ENCODE measurements around the gene ARHGAP9. TPM values are rescaled to one million over a fixed set of nuclear protein-coding genes. Genes with fewer than 3 reads are reported as not detected.

ARHGAP9 gene
- 100 to 1,000 TPM; 354 to 370 TPM for total RNA-seq
- polyA plus RNA-seq (2013, experiment 1 of 2) = 237 TPM
- polyA plus RNA-seq (2013, experiment 2 of 2) = 221 TPM
- 29.3 to 552 (median 195) reads per million in 172 experiments for total RNA-seq

GRCh38 chr12:57479376-57480115 lies at the start of gene ARHGAP9:
ARHGAP9 (minus strand) TSS chr12:57479866; CDS start chr12:57479406, 460 bp downstream.
- intact Hi-C loops (cut with DNase I, micrococcal nuclease) = loop anchor here in 1 of 2 experiments (1.0 to 5.0 kb wide), 3 partner anchors 41 to 273 kb away; partner anchors contain the start of genes CDK4, DCTN2 and DDIT3
- Histone ChIP-seq H3K27me3 (ENCODE audit: control insufficient read depth in 1 of 2, insufficient read depth in 2 of 2, low read length in 2 of 2) (no peaks in the 10 kb centered on the region), H3K27ac (ENCODE audit: low read depth in 1 of 2, low read length in 2 of 2) (peak within 1 kb of the TSS; percentile 99), H3K9me3 (ENCODE audit: control insufficient read depth in 1 of 2, insufficient read depth in 1 of 2, low read length in 2 of 2) (no peaks in the 10 kb centered on the region), H3K36me3 (ENCODE audit: insufficient read depth, low read length) (peaks cover 13% of the 10 kb centered on the region), H3K4me1 (ENCODE audit: insufficient read depth, low read length) (peaks cover 73% of the 10 kb centered on the region), H3K4me3 (ENCODE audit: low read length) (peak within 1 kb of the TSS; percentile 90)
- CTCF ChIA-PET = interaction anchor here (0.6 to 5.6 kb wide), 4 partner anchors 17 to 104 kb away, joined by 3 to 28 read pairs (median 7); partner anchors contain the start of gene GLI1
- peak within 1 kb of the TSS; percentile 93 for H3K4me3 Mint-ChIP-seq
- POLR2A ChIA-PET = interaction anchor here (0.7 to 5.5 kb wide), 12 partner anchors 8 to 1120 kb away, joined by 3 to 93 read pairs (median 4); partner anchors contain the start of genes B4GALNT1, DDIT3, GLI1 and MARS1
- H3K27me3 Mint-ChIP-seq = no peaks in the 10 kb centered on the region
- ATAC-seq (ENCODE audit: poor library complexity) = peak; percentile 59
- TF ChIP-seq CTCF (IDR thresholded peaks at IDR 0.05) = no peak
- peaks cover 41% of the 10 kb centered on the region for H3K36me3 Mint-ChIP-seq (ENCODE audit: low read depth)
- peaks cover 72% of the 10 kb centered on the region for H3K4me1 Mint-ChIP-seq (ENCODE audit: low read depth)
- peak in 13 of 14 experiments; percentile 40 to 91 (median 57) for DNase-seq
- H3K27ac Mint-ChIP-seq = peak within 1 kb of the TSS; percentile 99
- H3K9me3 Mint-ChIP-seq = no peaks in the 10 kb centered on the region

GRCh38 chr12:57528831-57529555 lies 49.3 kb upstream of the ARHGAP9 start:
- Histone ChIP-seq H3K4me3 (ENCODE audit: low read length) (no peak overlapping the region), H3K4me1 (ENCODE audit: insufficient read depth, low read length) (peaks cover 25% of the 10 kb centered on the region), H3K27ac (ENCODE audit: low read depth in 1 of 2, low read length in 2 of 2) (no peak overlapping the region), H3K36me3 (ENCODE audit: insufficient read depth, low read length) (peaks cover 93% of the 10 kb centered on the region), H3K9me3 (ENCODE audit: control insufficient read depth in 1 of 2, insufficient read depth in 1 of 2, low read length in 2 of 2) (no peaks in the 10 kb centered on the region), H3K27me3 (ENCODE audit: control insufficient read depth in 1 of 2, insufficient read depth in 2 of 2, low read length in 2 of 2) (no peaks in the 10 kb centered on the region)
- Mint-ChIP-seq H3K36me3 (ENCODE audit: low read depth) (peaks cover 90% of the 10 kb centered on the region), H3K27me3 (no peaks in the 10 kb centered on the region), H3K9me3 (no peaks in the 10 kb centered on the region), H3K27ac (peak overlapping the region; percentile 44), H3K4me1 (ENCODE audit: low read depth) (peaks cover 7% of the 10 kb centered on the region), H3K4me3 (no peak overlapping the region)
- DNase-seq (no peak), ATAC-seq (ENCODE audit: poor library complexity) (no peak)
- ChIA-PET POLR2A (no interaction called here), CTCF (no interaction called here)
- intact Hi-C loops (cut with DNase I, micrococcal nuclease) = no loop called here
- no peak for TF ChIP-seq CTCF (IDR thresholded peaks at IDR 0.05)

- H3K9me3 ChIP-seq (ENCODE audit: control insufficient read depth in 1 of 2, insufficient read depth in 1 of 2, low read length in 2 of 2) = no peaks in the 10 kb centered on the region
- peaks cover 33% of the 10 kb centered on the region for H3K4me1 ChIP-seq (ENCODE audit: insufficient read depth, low read length)
- Mint-ChIP-seq H3K4me3 (no peak overlapping the region), H3K27ac (no peak overlapping the region), H3K27me3 (no peaks in the 10 kb centered on the region), H3K9me3 (no peaks in the 10 kb centered on the region), H3K4me1 (ENCODE audit: low read depth) (peaks cover 15% of the 10 kb centered on the region), H3K36me3 (ENCODE audit: low read depth) (peaks cover 90% of the 10 kb centered on the region)
- no peak for TF ChIP-seq CTCF (IDR thresholded peaks at IDR 0.05)
- peaks cover 87% of the 10 kb centered on the region for H3K36me3 ChIP-seq (ENCODE audit: insufficient read depth, low read length)
- no peak overlapping the region for H3K27ac ChIP-seq (ENCODE audit: low read depth in 1 of 2, low read length in 2 of 2)
- no peak overlapping the region for H3K4me3 ChIP-seq (ENCODE audit: low read length)
- DNase-seq (no peak), ATAC-seq (ENCODE audit: poor library complexity) (no peak)
- POLR2A ChIA-PET = no interaction called here
- CTCF ChIA-PET = no interaction called here
- no peaks in the 10 kb centered on the region for H3K27me3 ChIP-seq (ENCODE audit: control insufficient read depth in 1 of 2, insufficient read depth in 2 of 2, low read length in 2 of 2)
- intact Hi-C loops (cut with DNase I, micrococcal nuclease) = no loop called here
Observed at GRCh38 chr12:57528176-57528575, 48.5 kb upstream of the ARHGAP9 start.
